Measurements from ENCODE around the gene DUSP10.

DUSP10 gene

DNA sequence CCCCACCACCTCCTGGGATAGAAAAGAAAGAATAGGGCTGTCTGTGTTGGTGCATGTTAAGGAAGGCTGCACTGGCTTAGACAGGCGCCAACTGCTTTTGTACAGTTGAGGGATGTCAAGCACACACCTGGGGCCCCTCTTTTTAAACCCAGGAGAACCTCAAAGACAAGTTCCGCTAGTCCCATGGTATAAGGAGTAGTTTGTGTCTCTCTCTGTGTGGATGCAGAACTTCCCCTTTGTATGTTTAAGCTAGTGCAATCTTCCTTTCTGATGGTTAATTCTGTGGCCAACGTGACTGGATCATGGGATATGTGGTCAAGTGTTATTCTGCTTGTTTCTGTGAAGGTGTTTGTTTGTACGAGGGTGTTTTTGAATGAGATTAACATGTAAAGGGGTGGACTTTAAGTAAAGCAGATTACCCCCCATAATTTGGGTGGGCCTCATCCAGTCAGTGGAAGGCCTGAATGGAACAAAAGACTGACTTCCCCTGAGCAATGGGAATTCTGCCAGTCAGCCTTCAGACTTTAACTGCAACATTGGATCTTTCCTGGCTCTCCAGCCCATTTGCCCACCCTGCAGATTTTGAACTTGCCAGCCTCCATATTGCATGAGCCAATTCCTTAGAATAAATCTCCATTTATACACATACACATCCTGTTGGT, 9.5 kb upstream of the DUSP10 start:
- no peaks in the 10 kb centered on the region for H3K27me3 Mint-ChIP-seq
- no peak for DNase-seq
- H3K9me3 Mint-ChIP-seq: peaks cover 8% of the 10 kb centered on the region
- H3K36me3 Mint-ChIP-seq (ENCODE audit: low read depth): no peaks in the 10 kb centered on the region
- peaks cover 30% of the 10 kb centered on the region for H3K4me1 Mint-ChIP-seq (ENCODE audit: low read depth)
- no peak overlapping the region for H3K4me3 Mint-ChIP-seq
- H3K27ac Mint-ChIP-seq: no peak overlapping the region

DNA sequence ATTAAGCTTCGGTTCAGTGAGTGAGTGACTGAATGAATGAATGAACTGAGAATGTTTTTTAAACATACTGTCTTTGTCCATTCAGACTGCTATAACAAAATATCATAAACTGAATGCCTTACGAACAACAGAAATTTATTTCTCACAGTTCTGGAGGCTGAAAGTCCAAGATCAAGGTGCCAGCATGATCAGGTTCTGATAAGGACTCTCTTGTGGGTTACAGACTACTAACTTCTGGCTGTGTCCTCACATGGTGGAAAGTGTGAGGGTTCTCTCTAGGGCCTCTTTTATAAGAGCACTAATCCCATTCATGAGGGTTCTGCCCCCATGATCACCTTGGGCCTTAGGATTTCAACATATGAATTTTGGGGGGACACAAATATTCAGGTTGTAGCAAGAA, 7.1 kb upstream of the DUSP10 start:
- no peak overlapping the region for H3K4me3 Mint-ChIP-seq
- no peak overlapping the region for H3K27ac Mint-ChIP-seq
- peaks cover 3% of the 10 kb centered on the region for H3K9me3 Mint-ChIP-seq
- H3K36me3 Mint-ChIP-seq (ENCODE audit: low read depth): no peaks in the 10 kb centered on the region
- no peaks in the 10 kb centered on the region for H3K27me3 Mint-ChIP-seq
- DNase-seq: no peak
- H3K4me1 Mint-ChIP-seq (ENCODE audit: low read depth): peaks cover 14% of the 10 kb centered on the region

GRCh38 chr1:221747839-221748238, 6.0 kb upstream of the DUSP10 start:
- Mint-ChIP-seq H3K9me3 (no peaks in the 10 kb centered on the region), H3K4me3 (no peak overlapping the region), H3K27ac (no peak overlapping the region), H3K36me3 (ENCODE audit: low read depth) (no peaks in the 10 kb centered on the region), H3K27me3 (no peaks in the 10 kb centered on the region), H3K4me1 (ENCODE audit: low read depth) (peaks cover 12% of the 10 kb centered on the region)
- no peak for DNase-seq

- Mint-ChIP-seq H3K9me3 (no peaks in the 10 kb centered on the region), H3K27me3 (no peaks in the 10 kb centered on the region), H3K4me1 (ENCODE audit: low read depth) (peaks cover 11% of the 10 kb centered on the region), H3K4me3 (peak overlapping the region; percentile 80), H3K27ac (peak overlapping the region; percentile 85), H3K36me3 (ENCODE audit: low read depth) (peaks cover 10% of the 10 kb centered on the region)
- DNase-seq: no peak
These were observed 1.7 kb upstream of the DUSP10 start for GRCh38 chr1:221743416-221744208.

GRCh38 chr1:221742555-221743415, 896 bp upstream of the DUSP10 start:
- H3K27me3 Mint-ChIP-seq: no peaks in the 10 kb centered on the region
- peak overlapping the region; percentile 80 for H3K4me3 Mint-ChIP-seq
- DNase-seq: peak; percentile 86
- peak overlapping the region; percentile 85 for H3K27ac Mint-ChIP-seq
- H3K9me3 Mint-ChIP-seq: no peaks in the 10 kb centered on the region
- H3K36me3 Mint-ChIP-seq (ENCODE audit: low read depth): peaks cover 19% of the 10 kb centered on the region
- peaks cover 11% of the 10 kb centered on the region for H3K4me1 Mint-ChIP-seq (ENCODE audit: low read depth)

GRCh38 chr1:221740993-221741702, 741 bp downstream of the DUSP10 start:
- H3K27ac Mint-ChIP-seq: no peak overlapping the region
- no peaks in the 10 kb centered on the region for H3K27me3 Mint-ChIP-seq
- no peak overlapping the region for H3K4me3 Mint-ChIP-seq
- peaks cover 14% of the 10 kb centered on the region for H3K4me1 Mint-ChIP-seq (ENCODE audit: low read depth)
- H3K36me3 Mint-ChIP-seq (ENCODE audit: low read depth): peaks cover 35% of the 10 kb centered on the region
- H3K9me3 Mint-ChIP-seq: no peaks in the 10 kb centered on the region
- DNase-seq: peak; percentile 56

GRCh38 chr1:221740369-221740992, 1.4 kb downstream of the DUSP10 start:
- Mint-ChIP-seq H3K4me3 (no peak overlapping the region), H3K4me1 (ENCODE audit: low read depth) (peaks cover 21% of the 10 kb centered on the region), H3K9me3 (no peaks in the 10 kb centered on the region), H3K27me3 (no peaks in the 10 kb centered on the region), H3K27ac (no peak overlapping the region), H3K36me3 (ENCODE audit: low read depth) (peaks cover 41% of the 10 kb centered on the region)
- DNase-seq: no peak

DNA sequence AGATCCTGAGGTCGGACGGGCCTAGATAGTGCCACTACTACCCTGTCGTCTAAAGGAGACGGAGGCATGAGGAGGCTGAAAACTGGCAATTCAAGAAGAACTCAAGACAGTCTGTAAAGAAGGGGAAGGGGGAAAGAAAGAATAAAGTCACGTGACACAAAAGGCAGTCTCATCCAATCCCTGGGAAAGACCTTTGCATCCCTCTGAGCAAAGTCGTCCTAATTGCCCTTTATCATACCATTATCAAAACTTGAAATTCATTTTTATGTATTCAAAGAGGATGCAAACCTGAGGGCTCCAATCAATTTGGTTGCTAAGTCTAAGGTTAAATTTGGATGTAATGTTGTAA, 2.2 kb downstream of the DUSP10 start:
- Mint-ChIP-seq H3K27ac (no peak overlapping the region), H3K4me1 (ENCODE audit: low read depth) (peaks cover 25% of the 10 kb centered on the region), H3K4me3 (peak overlapping the region; percentile 47), H3K9me3 (no peaks in the 10 kb centered on the region), H3K36me3 (ENCODE audit: low read depth) (peaks cover 44% of the 10 kb centered on the region), H3K27me3 (no peaks in the 10 kb centered on the region)
- DNase-seq: no peak

DNA sequence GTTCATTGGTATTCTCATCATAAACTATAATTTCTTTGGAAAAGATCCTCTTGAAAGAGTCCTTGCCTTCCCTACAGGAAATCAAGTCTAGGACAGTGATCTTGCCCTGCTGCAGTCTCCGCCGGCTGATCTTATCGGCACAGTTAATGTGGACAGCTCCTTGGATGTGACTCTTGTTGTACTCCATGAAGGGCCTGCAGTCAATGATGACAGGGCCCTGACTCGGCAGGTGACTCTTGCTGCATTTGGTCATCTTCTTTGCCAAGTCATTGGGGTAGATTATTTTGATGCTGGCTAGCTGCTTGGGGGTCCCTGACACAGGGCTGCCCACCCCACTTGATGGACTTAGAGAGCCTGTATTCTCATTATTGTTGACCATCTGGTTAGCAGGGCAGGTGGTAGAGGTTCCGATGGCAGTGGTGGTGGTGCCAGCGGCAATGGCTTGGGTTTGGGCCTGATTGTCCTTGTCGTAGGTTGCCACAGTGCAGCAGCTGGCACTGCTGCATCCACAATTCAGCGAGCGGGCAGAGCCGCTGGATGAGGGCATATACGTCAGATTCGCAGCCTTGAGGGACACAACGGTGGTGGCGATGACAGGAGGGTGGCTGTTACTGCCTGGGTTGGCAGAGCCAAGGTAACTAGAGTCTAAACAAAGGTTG, 2.7 kb downstream of the DUSP10 start:
- peaks cover 28% of the 10 kb centered on the region for H3K4me1 Mint-ChIP-seq (ENCODE audit: low read depth)
- H3K36me3 Mint-ChIP-seq (ENCODE audit: low read depth): peaks cover 44% of the 10 kb centered on the region
- no peaks in the 10 kb centered on the region for H3K9me3 Mint-ChIP-seq
- no peak overlapping the region for H3K27ac Mint-ChIP-seq
- DNase-seq: no peak
- no peaks in the 10 kb centered on the region for H3K27me3 Mint-ChIP-seq
- H3K4me3 Mint-ChIP-seq: peak overlapping the region; percentile 47

GRCh38 chr1:221736714-221737113, 5.2 kb downstream of the DUSP10 start:
- peaks cover 41% of the 10 kb centered on the region for H3K4me1 Mint-ChIP-seq (ENCODE audit: low read depth)
- no peaks in the 10 kb centered on the region for H3K9me3 Mint-ChIP-seq
- no peak overlapping the region for H3K4me3 Mint-ChIP-seq
- no peak overlapping the region for H3K27ac Mint-ChIP-seq
- no peaks in the 10 kb centered on the region for H3K27me3 Mint-ChIP-seq
- no peak for DNase-seq
- peaks cover 53% of the 10 kb centered on the region for H3K36me3 Mint-ChIP-seq (ENCODE audit: low read depth)

GRCh38 chr1:221735999-221736398, 5.9 kb downstream of the DUSP10 start:
- Mint-ChIP-seq H3K27ac (no peak overlapping the region), H3K27me3 (no peaks in the 10 kb centered on the region), H3K4me1 (ENCODE audit: low read depth) (peaks cover 41% of the 10 kb centered on the region), H3K9me3 (no peaks in the 10 kb centered on the region), H3K4me3 (peak overlapping the region; percentile 7), H3K36me3 (ENCODE audit: low read depth) (peaks cover 56% of the 10 kb centered on the region)
- no peak for DNase-seq

- Mint-ChIP-seq H3K36me3 (ENCODE audit: low read depth) (peaks cover 57% of the 10 kb centered on the region), H3K4me3 (no peak overlapping the region), H3K27ac (no peak overlapping the region), H3K4me1 (ENCODE audit: low read depth) (peaks cover 55% of the 10 kb centered on the region), H3K9me3 (no peaks in the 10 kb centered on the region), H3K27me3 (no peaks in the 10 kb centered on the region)
- no peak for DNase-seq
These were observed 7.7 kb downstream of the DUSP10 start for GRCh38 chr1:221734187-221734586.

DNA sequence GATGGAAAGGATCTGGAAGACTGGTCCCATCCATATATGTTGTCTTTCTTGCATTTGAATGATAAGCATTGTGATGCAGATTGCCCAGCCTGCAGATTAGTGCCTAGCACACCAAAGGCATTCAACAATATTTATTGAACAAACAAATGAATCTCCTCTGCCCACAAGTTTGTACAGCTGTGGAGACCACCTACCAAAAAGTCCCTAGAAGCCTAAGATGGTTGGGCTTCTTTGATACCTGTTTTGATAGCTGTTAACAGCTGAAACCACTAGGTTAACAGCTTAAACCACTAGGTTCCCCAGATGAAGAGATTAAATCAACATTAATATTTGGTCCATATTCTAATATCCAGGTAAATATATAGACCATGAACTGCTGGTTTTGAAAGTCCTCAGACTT, 9.8 kb downstream of the DUSP10 start:
- H3K4me1 Mint-ChIP-seq (ENCODE audit: low read depth): peaks cover 77% of the 10 kb centered on the region

More for the DNA sequence above, 9.8 kb downstream of the DUSP10 start:
- H3K4me3 Mint-ChIP-seq: no peak overlapping the region
- peaks cover 48% of the 10 kb centered on the region for H3K36me3 Mint-ChIP-seq (ENCODE audit: low read depth)
- H3K27ac Mint-ChIP-seq: no peak overlapping the region
- H3K9me3 Mint-ChIP-seq: peaks cover 2% of the 10 kb centered on the region
- H3K27me3 Mint-ChIP-seq: no peaks in the 10 kb centered on the region
- no peak for DNase-seq
